Stimulated activated naive B cell treated with anti-CD40 and anti-IgM and Interleukin-4, amounts not matched to agents 10 μg/mL and 1 μg/mL and 100 μg/mL, for 72 hours (primary cell): ENCODE results near the gene MYOF.
"Not testable (repeated sequence)": the region's sequence is repeated elsewhere in the genome, so short reads cannot be mapped to it uniquely, and the experiment has no call there.

ENCODE experiments used
- ATAC-seq, 2 donors: fragments of 150-1000 bp; cut with Tn5 transposase; replicated peaks; 2 replicates each; pipeline ENCODE4 v1.10.0; 2021; ENCODE audit warnings: moderate library complexity in 1 of 2
- DNase-seq: peaks from one replicate; pipeline ENCODE4 v3.0.0; 2021
- H3K27ac Mint-ChIP-seq: one replicate; pipeline ENCODE4 v1.8.0; 2022; ENCODE audit warnings: mild to moderate bottlenecking, mixed read lengths
- H3K27me3 Mint-ChIP-seq, 2 donors: one replicate each; pipeline ENCODE4 v1.8.0; 2022; ENCODE audit warnings: mixed read lengths in 2 of 2
- H3K36me3 Mint-ChIP-seq, 2 donors: one replicate each; pipeline ENCODE4 v1.8.0; 2022; ENCODE audit warnings: mixed read lengths in 2 of 2, mild to moderate bottlenecking in 1 of 2
- H3K4me1 Mint-ChIP-seq, 2 donors: one replicate each; pipeline ENCODE4 v1.8.0; 2022; ENCODE audit warnings: mixed read lengths in 2 of 2, mild to moderate bottlenecking in 1 of 2
- H3K4me3 Mint-ChIP-seq, 2 donors: one replicate each; pipeline ENCODE4 v1.8.0; 2022; ENCODE audit warnings: mild to moderate bottlenecking in 2 of 2, mixed read lengths in 2 of 2, moderate library complexity in 1 of 2
- H3K9me3 Mint-ChIP-seq, 2 donors: one replicate each; pipeline ENCODE4 v1.8.0; 2022; ENCODE audit warnings: mixed read lengths in 2 of 2, mild to moderate bottlenecking in 1 of 2

MYOF gene

GRCh38 chr10:93437946-93438612 lies 44.1 kb downstream of the MYOF start:
- ATAC-seq (no peak), DNase-seq (no peak)
- no peaks in the 10 kb centered on the region for H3K9me3 Mint-ChIP-seq
- H3K4me1 Mint-ChIP-seq = peaks cover 0 to 8% of the 10 kb centered on the region in 2 donors
- H3K4me3 Mint-ChIP-seq = no peak overlapping the region
- peaks cover 0 to 4% of the 10 kb centered on the region in 2 donors for H3K27me3 Mint-ChIP-seq
- no peak overlapping the region for H3K27ac Mint-ChIP-seq
- no peaks in the 10 kb centered on the region for H3K36me3 Mint-ChIP-seq

GRCh38 chr10:93437086-93437945 lies 44.8 kb downstream of the MYOF start:
- Mint-ChIP-seq H3K27ac (no peak overlapping the region), H3K4me3 (no peak overlapping the region), H3K36me3 (no peaks in the 10 kb centered on the region), H3K27me3 (peaks cover 0 to 4% of the 10 kb centered on the region in 2 donors), H3K9me3 (no peaks in the 10 kb centered on the region), H3K4me1 (peaks cover 0 to 8% of the 10 kb centered on the region in 2 donors)
- ATAC-seq (no peak), DNase-seq (no peak)

GRCh38 chr10:93436591-93437085 lies 45.5 kb downstream of the MYOF start:
- H3K36me3 Mint-ChIP-seq = no peaks in the 10 kb centered on the region
- H3K27ac Mint-ChIP-seq = no peak overlapping the region
- peaks cover 0 to 4% of the 10 kb centered on the region in 2 donors for H3K27me3 Mint-ChIP-seq
- peaks cover 0 to 8% of the 10 kb centered on the region in 2 donors for H3K4me1 Mint-ChIP-seq
- ATAC-seq (no peak), DNase-seq (no peak)
- no peaks in the 10 kb centered on the region for H3K9me3 Mint-ChIP-seq
- no peak overlapping the region for H3K4me3 Mint-ChIP-seq

- ATAC-seq (peak; percentile 58 to 71), DNase-seq (no peak)
- H3K4me3 Mint-ChIP-seq = no peak overlapping the region
- H3K9me3 Mint-ChIP-seq = no peaks in the 10 kb centered on the region
- peaks cover 0 to 4% of the 10 kb centered on the region in 2 donors for H3K27me3 Mint-ChIP-seq
- peaks cover 0 to 8% of the 10 kb centered on the region in 2 donors for H3K4me1 Mint-ChIP-seq
- no peak overlapping the region for H3K27ac Mint-ChIP-seq
- peaks cover 0 to 2% of the 10 kb centered on the region in 2 donors for H3K36me3 Mint-ChIP-seq
Measured at GRCh38 chr10:93435621-93436397, 46.3 kb downstream of the MYOF start.

- Mint-ChIP-seq H3K36me3 (peaks cover 0 to 2% of the 10 kb centered on the region in 2 donors), H3K4me3 (no peak overlapping the region), H3K9me3 (no peaks in the 10 kb centered on the region), H3K4me1 (peaks cover 0 to 8% of the 10 kb centered on the region in 2 donors), H3K27me3 (no peaks in the 10 kb centered on the region), H3K27ac (no peak overlapping the region)
- ATAC-seq (no peak), DNase-seq (no peak)
Measured at GRCh38 chr10:93434991-93435491, 47.1 kb downstream of the MYOF start.

- no peak overlapping the region for H3K27ac Mint-ChIP-seq
- H3K27me3 Mint-ChIP-seq = no peaks in the 10 kb centered on the region
Measured at GRCh38 chr10:93431361-93431760, 50.8 kb downstream of the MYOF start.

GRCh38 chr10:93425861-93426260 lies 56.3 kb downstream of the MYOF start:
- peaks cover 7 to 8% of the 10 kb centered on the region in 2 donors for H3K9me3 Mint-ChIP-seq
- peaks cover 14 to 25% of the 10 kb centered on the region in 2 donors for H3K4me1 Mint-ChIP-seq
- H3K27me3 Mint-ChIP-seq = no peaks in the 10 kb centered on the region
- no peak overlapping the region for H3K4me3 Mint-ChIP-seq
- H3K27ac Mint-ChIP-seq = no peak overlapping the region
- H3K36me3 Mint-ChIP-seq = peaks cover 0 to 9% of the 10 kb centered on the region in 2 donors
- ATAC-seq = no peak
- DNase-seq = no peak

More at GRCh38 chr10:93431361-93431760, 50.8 kb downstream of the MYOF start:
- H3K4me3 Mint-ChIP-seq = no peak overlapping the region
- H3K4me1 Mint-ChIP-seq = peaks cover 9 to 25% of the 10 kb centered on the region in 2 donors
- H3K36me3 Mint-ChIP-seq = peaks cover 2 to 6% of the 10 kb centered on the region in 2 donors
- ATAC-seq = no peak
- no peak for DNase-seq
- peaks cover 7 to 8% of the 10 kb centered on the region in 2 donors for H3K9me3 Mint-ChIP-seq

- no peak for DNase-seq
- no peak for ATAC-seq
- Mint-ChIP-seq H3K27me3 (peaks cover 0 to 4% of the 10 kb centered on the region in 2 donors), H3K27ac (no peak overlapping the region), H3K36me3 (peaks cover 0 to 3% of the 10 kb centered on the region in 2 donors), H3K9me3 (no peaks in the 10 kb centered on the region), H3K4me3 (no peak overlapping the region), H3K4me1 (peaks cover 5 to 7% of the 10 kb centered on the region in 2 donors)
Measured at GRCh38 chr10:93422118-93422517, 60.0 kb downstream of the MYOF start.

- no peak overlapping the region for H3K27ac Mint-ChIP-seq
- no peak for ATAC-seq
- H3K36me3 Mint-ChIP-seq = peaks cover 0 to 3% of the 10 kb centered on the region in 2 donors
- DNase-seq = no peak
- no peaks in the 10 kb centered on the region for H3K9me3 Mint-ChIP-seq
- peaks cover 0 to 4% of the 10 kb centered on the region in 2 donors for H3K27me3 Mint-ChIP-seq
- no peak overlapping the region for H3K4me3 Mint-ChIP-seq
- peaks cover 5% of the 10 kb centered on the region in 2 donors for H3K4me1 Mint-ChIP-seq
Measured at GRCh38 chr10:93420944-93421825, 60.9 kb downstream of the MYOF start.

GRCh38 chr10:93420091-93420490 lies 62.0 kb downstream of the MYOF start:
- Mint-ChIP-seq H3K27me3 (peaks cover 0 to 4% of the 10 kb centered on the region in 2 donors), H3K4me3 (no peak overlapping the region), H3K36me3 (no peaks in the 10 kb centered on the region), H3K4me1 (peaks cover 3 to 7% of the 10 kb centered on the region in 2 donors), H3K9me3 (no peaks in the 10 kb centered on the region), H3K27ac (no peak overlapping the region)
- ATAC-seq (no peak), DNase-seq (no peak)

- not testable (repeated sequence) for H3K9me3 Mint-ChIP-seq, H3K4me3 Mint-ChIP-seq, H3K27ac Mint-ChIP-seq, H3K36me3 Mint-ChIP-seq, H3K27me3 Mint-ChIP-seq, ATAC-seq, DNase-seq
- H3K4me1 Mint-ChIP-seq = peaks cover 0 to 10% of the 10 kb centered on the region in 2 donors
Measured at GRCh38 chr10:93419016-93419415, 63.1 kb downstream of the MYOF start.

GRCh38 chr10:93417921-93418320 lies 64.2 kb downstream of the MYOF start:
- DNase-seq (no peak), ATAC-seq (no peak)
- Mint-ChIP-seq H3K27ac (no peak overlapping the region), H3K36me3 (no peaks in the 10 kb centered on the region), H3K9me3 (no peaks in the 10 kb centered on the region), H3K27me3 (peaks cover 0 to 4% of the 10 kb centered on the region in 2 donors), H3K4me3 (no peak overlapping the region), H3K4me1 (peaks cover 2 to 20% of the 10 kb centered on the region in 2 donors)

GRCh38 chr10:93417266-93417665 lies 64.9 kb downstream of the MYOF start:
- no peak for ATAC-seq
- no peak overlapping the region for H3K27ac Mint-ChIP-seq
- peaks cover 0 to 4% of the 10 kb centered on the region in 2 donors for H3K27me3 Mint-ChIP-seq
- no peak overlapping the region for H3K4me3 Mint-ChIP-seq
- DNase-seq = no peak
- H3K4me1 Mint-ChIP-seq = peaks cover 8 to 26% of the 10 kb centered on the region in 2 donors
- peaks cover 0 to 2% of the 10 kb centered on the region in 2 donors for H3K36me3 Mint-ChIP-seq
- H3K9me3 Mint-ChIP-seq = no peaks in the 10 kb centered on the region
